SK-N-SH (cell line): ENCODE measurements around the gene WSCD1. TPM values are rescaled to one million over a fixed set of nuclear protein-coding genes. Genes with fewer than 3 reads are reported as not detected.

ENCODE experiments used
- CTCF ChIA-PET: fragments of 300-600, 350-600 bp; formaldehyde crosslinking; extraction: SDS; loops from one replicate; lab custom pipeline; 2021; lab: Yijun Ruan, JAX
- POLR2A ChIA-PET: fragments of 350-600 bp; sonication (Branson Sonifier 250); formaldehyde crosslinking; extraction: SDS; loops from one replicate; lab custom pipeline; 2020; ENCODE audit warnings: antibody characterized with exemption, inconsistent platforms; lab: Yijun Ruan, JAX
- DNase-seq: peaks from one replicate; pipeline ENCODE4 v3.0.0; 2012
- H2AFZ ChIP-seq: fragments of 200-600 bp; sonication (generic); 2 replicates; pipeline ENCODE4 v1.8.1; 2016; ENCODE audit warnings: antibody characterized with exemption, mild to moderate bottlenecking, low read depth
- H3F3A ChIP-seq: fragments of 200-600 bp; sonication (generic); replicated peaks from 2 replicates; pipeline ENCODE3; 2016; ENCODE audit warnings: antibody characterized with exemption, mild to moderate bottlenecking; ENCODE audit not compliant: insufficient read depth
- H3K27ac ChIP-seq, 2 experiments: fragments of 200-500 bp in 1 of 2; fragments of 200-600 bp in 1 of 2; sonication (Bioruptor generic) in 1 of 2; sonication (generic), shearing (Covaris generic) in 1 of 2; 2 replicates each; pipeline versions ENCODE4 v1.5.1 to v1.6.1; 2014 to 2016; ENCODE audit warnings: low read depth in 2 of 2, inconsistent platforms in 1 of 2, low read length in 1 of 2, mild to moderate bottlenecking in 1 of 2, mixed read lengths in 1 of 2
- H3K27me3 ChIP-seq: fragments of 200-600 bp; sonication (generic), shearing (Covaris generic); 2 replicates; pipeline ENCODE4 v1.6.1; 2016; ENCODE audit warnings: mixed run types; ENCODE audit not compliant: insufficient read depth
- H3K36me3 ChIP-seq, 2 experiments: fragments of 200-500 bp in 1 of 2; fragments of 200-600 bp in 1 of 2; sonication (Bioruptor generic) in 1 of 2; sonication (generic) in 1 of 2; replicated peaks in 1 of 2; 2 replicates each; pipeline versions ENCODE3 to v1.5.1; 2014 to 2016; ENCODE audit warnings: low read length in 1 of 2, mild to moderate bottlenecking in 1 of 2; ENCODE audit not compliant: insufficient read depth in 2 of 2, control insufficient read depth in 1 of 2
- H3K4me1 ChIP-seq, 2 experiments: fragments of 200-500 bp in 1 of 2; fragments of 200-600 bp in 1 of 2; sonication (Bioruptor generic) in 1 of 2; sonication (generic), shearing (Covaris generic) in 1 of 2; 2 replicates each; pipeline versions ENCODE4 v1.5.1 to v1.6.1; 2014 to 2016; ENCODE audit warnings: low read depth in 1 of 2, low read length in 1 of 2, mixed run types in 1 of 2; ENCODE audit not compliant: insufficient read depth in 2 of 2, control insufficient read depth in 1 of 2
- H3K4me2 ChIP-seq: fragments of 200-600 bp; sonication (generic), shearing (Covaris generic); 2 replicates; pipeline ENCODE4 v1.6.1; 2017; ENCODE audit warnings: mixed run types
- H3K4me3 ChIP-seq, 2 experiments: fragments of 200-500 bp in 1 of 2; fragments of 200-600 bp in 1 of 2; sonication (Bioruptor generic) in 1 of 2; sonication (generic), shearing (Covaris generic) in 1 of 2; 2 replicates each; pipeline versions ENCODE4 v1.5.1 to v1.8.1; 2014 to 2016; ENCODE audit warnings: low read depth in 2 of 2, inconsistent platforms in 1 of 2, low read length in 1 of 2, mild to moderate bottlenecking in 1 of 2, mixed read lengths in 1 of 2, moderate library complexity in 1 of 2
- H3K79me2 ChIP-seq: fragments of 200-600 bp; sonication (generic); 2 replicates; pipeline ENCODE4 v1.8.1; 2017; ENCODE audit warnings: mild to moderate bottlenecking; ENCODE audit not compliant: insufficient read depth
- H3K9ac ChIP-seq: fragments of 200-600 bp; sonication (generic); 2 replicates; pipeline ENCODE4 v1.6.1; 2017; ENCODE audit warnings: mixed run types
- H3K9me2 ChIP-seq: fragments of 200-600 bp; sonication (generic); 2 replicates; pipeline ENCODE4 v1.6.1; 2017; ENCODE audit warnings: mixed run types
- H3K9me3 ChIP-seq: fragments of 200-600 bp; sonication (generic); 2 replicates; pipeline ENCODE4 v1.6.1; 2017; ENCODE audit warnings: mixed run types, mild to moderate bottlenecking, moderate library complexity
- H4K20me1 ChIP-seq: fragments of 200-600 bp; sonication (generic); 2 replicates; pipeline ENCODE4 v1.6.1; 2017; ENCODE audit warnings: mild to moderate bottlenecking, mixed run types; ENCODE audit not compliant: insufficient read depth
- EP300 ChIP-seq, 2 experiments: IDR thresholded peaks; 2 replicates each; pipeline versions ENCODE4 v1.4.0 to v1.6.1; 2012; ENCODE audit warnings: borderline replicate concordance in 1 of 2, low read depth in 1 of 2, low read length in 1 of 2
- FOXJ3 ChIP-seq: sonication (generic); formaldehyde crosslinking; IDR thresholded peaks from 2 replicates; pipeline ENCODE4 v1.5.1; 2020; ENCODE audit warnings: mild to moderate bottlenecking, missing genetic modification reagents
- FOXM1 ChIP-seq: IDR thresholded peaks from 2 replicates; pipeline ENCODE4 v1.4.0; 2012; ENCODE audit warnings: low read depth, mild to moderate bottlenecking
- GABPA ChIP-seq: IDR thresholded peaks from 2 replicates; pipeline ENCODE4 v1.4.0; 2012; ENCODE audit warnings: low read depth, mild to moderate bottlenecking
- GATA2 ChIP-seq: sonication (generic); formaldehyde crosslinking; IDR thresholded peaks from 2 replicates; pipeline ENCODE4 v1.5.0; 2020; ENCODE audit warnings: mild to moderate bottlenecking, missing genetic modification reagents
- JUND ChIP-seq: IDR thresholded peaks from 2 replicates; pipeline ENCODE4 v1.4.0; 2012
- MAX ChIP-seq: IDR thresholded peaks from 2 replicates; pipeline ENCODE4 v1.4.0; 2012; ENCODE audit warnings: low read depth
- MXI1 ChIP-seq: IDR thresholded peaks from 2 replicates; pipeline ENCODE4 v1.6.1; 2012; ENCODE audit warnings: mild to moderate bottlenecking, low read depth, low read length, improper control_type of control experiment
- PBX3 ChIP-seq: IDR thresholded peaks from 2 replicates; pipeline ENCODE4; 2012
- RAD21 ChIP-seq: IDR thresholded peaks from 2 replicates; pipeline ENCODE4 v1.6.1; 2012; ENCODE audit warnings: mild to moderate bottlenecking, low read length
- RCOR1 ChIP-seq: fragments of 150-350 bp; IDR thresholded peaks from 2 replicates; pipeline ENCODE4 v1.6.1; 2017; ENCODE audit warnings: antibody characterized with exemption, low read length
- REST ChIP-seq: IDR thresholded peaks from 2 replicates; pipeline ENCODE4 v1.6.1; 2012; ENCODE audit warnings: mild to moderate bottlenecking, low read depth, low read length, moderate library complexity
- TAF1 ChIP-seq: IDR thresholded peaks from 2 replicates; pipeline ENCODE4 v1.6.1; 2012; ENCODE audit warnings: low read depth, mild to moderate bottlenecking, low read length, moderate library complexity, borderline replicate concordance
- TCF12 ChIP-seq: IDR thresholded peaks from 2 replicates; pipeline ENCODE4 v1.4.0; 2012
- USF2 ChIP-seq: fragments of 150-350 bp; IDR thresholded peaks from 2 replicates; pipeline ENCODE4 v1.6.1; 2017; ENCODE audit warnings: antibody characterized with exemption, low read length, low read depth, borderline replicate concordance
- YY1 ChIP-seq: IDR thresholded peaks from 2 replicates; pipeline ENCODE4 v1.4.0; 2012; ENCODE audit warnings: low read depth, mild to moderate bottlenecking
- WGBS: methylation state at CpG from one replicate; pipeline ENCODE4 v1.1.6; 2017; ENCODE audit warnings: low lambda C conversion rate; 5-methylcytosine and 5-hydroxymethylcytosine counted together
- polyA plus RNA-seq, 3 experiments: library from polyadenylated mRNA; depleted of rRNA; stranded (reverse); fragments of >200 nt; gene quantifications; 2 replicates each; pipeline ENCODE4 v1.2.3, GENCODE V29; 2012
- TF ChIP-seq, protein P1 (sequence below): IDR thresholded peaks from 2 replicates; pipeline ENCODE4 v1.4.0; 2012; ENCODE audit warnings: low read depth, borderline replicate concordance
- TF ChIP-seq, protein P2 (sequence below): fragments of 200-600 bp; sonication (generic); IDR thresholded peaks from 2 replicates; pipeline ENCODE4 v1.6.1; 2017; ENCODE audit warnings: antibody characterized with exemption, mild to moderate bottlenecking, moderate library complexity

The WSCD1 gene
- polyA plus RNA-seq, 1 of the 3 experiments (the other 2 are of a cell fraction) = 0.03 TPM

DNA sequence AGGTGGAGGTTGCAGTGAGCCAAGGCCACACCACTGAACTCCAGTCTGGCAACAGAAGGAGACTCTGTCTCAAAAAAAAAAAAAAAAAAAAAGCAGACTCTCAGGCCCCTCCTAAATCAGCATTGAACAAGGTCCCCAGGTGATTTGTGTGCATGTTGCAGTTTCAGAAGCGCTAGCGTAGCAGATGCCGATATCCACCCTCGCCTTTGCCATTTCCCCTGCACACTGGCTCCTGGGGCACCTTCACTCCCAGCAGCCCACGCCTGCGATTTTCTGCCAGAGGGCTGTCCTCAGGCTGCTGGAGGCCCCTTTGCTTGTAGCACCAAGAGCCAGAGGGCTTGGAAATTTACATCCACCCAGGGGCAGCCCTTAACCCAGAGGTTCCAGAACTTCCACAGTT lies 95.6 kb downstream of the WSCD1 start:
- CTCF ChIA-PET = no interaction called here
- Histone ChIP-seq H3K9me3 (no peaks in the 10 kb centered on the region), H3K79me2 (no peaks in the 10 kb centered on the region), H3K36me3 (no peaks in the 10 kb centered on the region), H3K4me1 (no peaks in the 10 kb centered on the region), H3K9me2 (no peaks in the 10 kb centered on the region), H3K9ac (no peak overlapping the region), H2AFZ (no peak overlapping the region), H3K27ac (no peak overlapping the region), H3K4me3 (no peak overlapping the region), H3F3A (no peaks in the 10 kb centered on the region), H4K20me1 (no peaks in the 10 kb centered on the region), H3K27me3 (no peaks in the 10 kb centered on the region; the same call in 1 of the 2 replicates), H3K4me2 (no peak overlapping the region)
- DNase-seq = no peak
- POLR2A ChIA-PET = no interaction called here
- TF ChIP-seq MAX (no peak), FOXM1 (no peak)
- WGBS = 46% methylated on average over 5 of the region's 6 CpGs

GRCh38 chr17:6166492-6167179 lies 96.5 kb downstream of the WSCD1 start:
- CTCF ChIA-PET = no interaction called here
- H3F3A ChIP-seq = no peaks in the 10 kb centered on the region
- DNase-seq = no peak
- no peaks in the 10 kb centered on the region; the same call in 1 of the 2 replicates for H3K27me3 ChIP-seq
- no peak overlapping the region for H3K4me3 ChIP-seq
- no peak overlapping the region for H2AFZ ChIP-seq
- no peak overlapping the region for H3K27ac ChIP-seq
- no peak overlapping the region for H3K9ac ChIP-seq
- H3K9me2 ChIP-seq = no peaks in the 10 kb centered on the region
- H3K79me2 ChIP-seq = no peaks in the 10 kb centered on the region
- POLR2A ChIA-PET = no interaction called here
- no peaks in the 10 kb centered on the region for H3K4me1 ChIP-seq
- 32% methylated on average over 6 of the region's 6 CpGs for WGBS
- no peaks in the 10 kb centered on the region for H3K36me3 ChIP-seq
- H3K9me3 ChIP-seq = no peaks in the 10 kb centered on the region
- no peak overlapping the region for H3K4me2 ChIP-seq
- no peaks in the 10 kb centered on the region for H4K20me1 ChIP-seq
- TF ChIP-seq, protein P1, sequence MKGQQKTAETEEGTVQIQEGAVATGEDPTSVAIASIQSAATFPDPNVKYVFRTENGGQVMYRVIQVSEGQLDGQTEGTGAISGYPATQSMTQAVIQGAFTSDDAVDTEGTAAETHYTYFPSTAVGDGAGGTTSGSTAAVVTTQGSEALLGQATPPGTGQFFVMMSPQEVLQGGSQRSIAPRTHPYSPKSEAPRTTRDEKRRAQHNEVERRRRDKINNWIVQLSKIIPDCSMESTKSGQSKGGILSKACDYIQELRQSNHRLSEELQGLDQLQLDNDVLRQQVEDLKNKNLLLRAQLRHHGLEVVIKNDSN = no peak
- TF ChIP-seq GABPA = no peak
- TF ChIP-seq GATA2 (CRISPR knock-in tag) = no peak
- TF ChIP-seq FOXJ3 (CRISPR knock-in tag) = no peak
- TF ChIP-seq USF2 = no peak
- no peak for TF ChIP-seq REST
- no peak for TF ChIP-seq MXI1
- no peak for TF ChIP-seq RAD21
- TF ChIP-seq FOXM1 = no peak
- TF ChIP-seq RCOR1 = no peak
- no peak for TF ChIP-seq MAX
- no peak for TF ChIP-seq TAF1
- TF ChIP-seq JUND = no peak
- no peak for TF ChIP-seq TCF12
- no peak for TF ChIP-seq YY1
- TF ChIP-seq PBX3 = no peak
- TF ChIP-seq, protein P2, sequence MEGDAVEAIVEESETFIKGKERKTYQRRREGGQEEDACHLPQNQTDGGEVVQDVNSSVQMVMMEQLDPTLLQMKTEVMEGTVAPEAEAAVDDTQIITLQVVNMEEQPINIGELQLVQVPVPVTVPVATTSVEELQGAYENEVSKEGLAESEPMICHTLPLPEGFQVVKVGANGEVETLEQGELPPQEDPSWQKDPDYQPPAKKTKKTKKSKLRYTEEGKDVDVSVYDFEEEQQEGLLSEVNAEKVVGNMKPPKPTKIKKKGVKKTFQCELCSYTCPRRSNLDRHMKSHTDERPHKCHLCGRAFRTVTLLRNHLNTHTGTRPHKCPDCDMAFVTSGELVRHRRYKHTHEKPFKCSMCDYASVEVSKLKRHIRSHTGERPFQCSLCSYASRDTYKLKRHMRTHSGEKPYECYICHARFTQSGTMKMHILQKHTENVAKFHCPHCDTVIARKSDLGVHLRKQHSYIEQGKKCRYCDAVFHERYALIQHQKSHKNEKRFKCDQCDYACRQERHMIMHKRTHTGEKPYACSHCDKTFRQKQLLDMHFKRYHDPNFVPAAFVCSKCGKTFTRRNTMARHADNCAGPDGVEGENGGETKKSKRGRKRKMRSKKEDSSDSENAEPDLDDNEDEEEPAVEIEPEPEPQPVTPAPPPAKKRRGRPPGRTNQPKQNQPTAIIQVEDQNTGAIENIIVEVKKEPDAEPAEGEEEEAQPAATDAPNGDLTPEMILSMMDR = no peak
- no peak for TF ChIP-seq EP300 (IDR thresholded peaks at IDR 0.05; ENCODE audit: borderline replicate concordance in 1 of 2, low read depth in 1 of 2, low read length in 1 of 2)
